Cerebellar cortex (tissue), 1 donor: ENCODE data around the gene OSBPL10.

Experiments used
- DNase-seq: peaks from one replicate; pipeline ENCODE4 v3.0.0-alpha.2; 2015; ENCODE audit warnings: low spot score

Gene OSBPL10

DNA sequence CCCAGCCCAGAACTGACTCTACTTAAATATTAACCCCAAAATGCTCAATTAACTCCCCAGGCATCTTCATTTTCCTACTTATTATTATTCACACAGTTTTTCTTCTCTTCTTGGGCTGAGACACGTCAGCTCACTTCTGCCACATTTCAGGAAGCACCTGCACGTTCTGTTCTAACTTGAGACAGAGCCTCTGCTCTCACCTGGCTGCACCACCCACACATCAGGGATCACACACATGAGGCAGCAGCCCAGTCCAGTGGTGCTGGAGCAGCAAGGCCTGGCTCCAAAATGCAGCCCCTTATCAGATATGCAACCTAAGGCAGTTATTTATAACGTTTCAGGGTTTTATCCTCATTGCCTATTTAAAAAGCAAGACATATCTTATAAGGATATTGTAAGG, 127.5 kb downstream of the OSBPL10 start:
- no peak for DNase-seq

DNA sequence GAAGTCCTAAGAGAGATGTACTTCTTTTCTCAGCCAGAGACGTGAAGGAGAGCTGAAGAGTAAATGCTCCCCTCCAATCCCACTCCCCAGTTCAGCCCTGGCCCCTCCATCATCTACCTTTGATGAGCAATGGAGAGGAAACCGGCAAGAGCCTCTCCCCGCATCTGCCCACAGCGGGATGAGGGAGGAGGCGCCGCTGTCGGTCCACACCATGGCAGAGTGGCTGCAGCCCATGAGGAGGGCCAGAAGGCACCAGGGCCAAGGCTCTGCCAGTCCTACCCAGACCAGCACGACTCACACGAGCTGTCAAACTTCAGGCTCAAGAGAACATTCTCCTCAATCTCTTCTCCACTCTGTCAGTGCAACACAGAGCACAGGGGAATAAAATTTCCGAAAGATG, 129.8 kb downstream of the OSBPL10 start:
- DNase-seq: no peak

DNA sequence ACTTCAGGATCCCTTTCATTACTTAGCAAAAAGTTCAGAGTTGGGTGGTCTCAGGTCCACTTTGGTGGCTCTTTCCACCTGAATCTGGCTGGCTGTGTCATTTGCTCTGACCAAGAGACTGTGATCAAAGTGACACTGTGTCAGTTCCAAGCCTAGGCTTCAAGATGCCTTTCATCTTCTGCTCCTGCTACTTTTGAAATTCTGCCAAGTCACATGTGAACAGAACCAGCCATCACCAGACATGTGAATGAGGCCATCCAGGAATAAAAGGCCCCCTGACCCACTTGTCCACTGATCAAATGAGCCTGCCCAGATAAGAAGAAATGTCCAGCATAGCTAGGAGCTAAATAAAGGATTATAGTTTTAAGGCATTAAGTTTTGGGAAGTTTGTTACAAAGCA, 132.2 kb downstream of the OSBPL10 start:
- no peak for DNase-seq

DNA sequence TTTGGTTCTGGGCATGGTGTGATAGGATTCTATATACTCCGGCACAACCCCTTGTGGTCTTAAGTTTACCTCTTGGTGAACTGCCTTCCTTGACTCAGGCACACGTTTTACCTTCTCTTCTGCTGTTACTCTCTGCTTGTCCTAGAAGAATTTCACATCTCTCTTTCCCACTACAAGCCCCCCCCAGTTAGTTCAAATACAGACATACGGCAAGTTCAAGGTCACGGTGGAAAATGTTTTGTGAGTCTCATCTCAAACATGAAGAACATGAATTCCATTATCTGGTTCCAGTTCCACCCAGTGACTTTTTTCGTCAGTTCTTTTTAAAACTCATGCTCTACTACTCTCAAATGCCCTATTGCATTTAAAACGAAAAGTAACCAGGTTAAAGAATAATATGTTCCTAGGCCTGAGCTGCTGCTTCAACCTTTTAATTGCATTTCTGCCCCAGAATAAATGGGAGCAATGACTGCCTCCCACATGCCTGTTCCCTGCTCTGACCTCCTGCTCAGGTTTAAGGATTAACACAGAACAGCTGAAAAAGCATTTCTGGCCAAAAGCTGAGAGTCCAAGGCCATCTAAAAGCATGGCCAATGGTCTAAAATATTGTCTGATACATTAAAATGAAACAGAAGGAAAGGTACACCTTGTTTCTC, 132.8 kb downstream of the OSBPL10 start:
- no peak for DNase-seq

DNA sequence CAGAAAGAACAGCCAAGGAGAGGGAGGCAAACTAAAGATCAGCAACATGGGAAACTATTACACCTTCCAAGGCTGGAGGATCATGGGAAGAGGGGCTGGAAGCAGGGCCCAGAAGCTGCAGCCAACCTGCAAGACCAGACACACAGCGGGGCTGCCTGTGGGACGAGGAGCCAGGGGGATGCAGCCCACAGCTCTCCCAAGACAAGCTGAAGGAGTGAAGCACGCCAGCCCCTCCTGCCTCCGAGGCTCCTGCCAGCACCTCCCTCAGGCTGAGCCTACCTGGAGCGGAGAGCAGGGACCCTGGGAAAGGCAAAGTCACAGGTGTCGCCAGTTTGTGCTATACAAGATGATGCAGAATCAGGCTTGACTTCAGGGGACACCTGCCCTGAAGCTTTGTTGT, 133.3 kb downstream of the OSBPL10 start:
- DNase-seq: no peak

DNA sequence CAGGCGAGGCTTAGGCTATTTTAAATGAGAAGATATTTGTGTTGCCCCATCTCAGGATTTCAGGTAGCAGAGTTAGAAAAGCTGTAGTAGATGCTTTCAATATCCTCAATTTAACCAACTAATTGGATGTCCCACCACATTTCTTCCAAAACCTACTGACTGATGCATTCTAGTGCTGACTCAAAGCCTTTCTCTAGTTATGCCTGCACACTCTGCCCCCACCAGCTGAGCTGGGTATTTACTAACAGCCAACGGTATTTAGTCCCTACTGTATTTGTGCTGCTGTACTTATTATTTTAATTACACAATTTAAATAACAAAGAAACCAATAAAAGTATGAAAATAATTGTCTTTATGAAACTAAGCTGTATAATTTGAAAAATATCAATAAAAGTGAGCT, 139.5 kb downstream of the OSBPL10 start:
- no peak for DNase-seq

DNA sequence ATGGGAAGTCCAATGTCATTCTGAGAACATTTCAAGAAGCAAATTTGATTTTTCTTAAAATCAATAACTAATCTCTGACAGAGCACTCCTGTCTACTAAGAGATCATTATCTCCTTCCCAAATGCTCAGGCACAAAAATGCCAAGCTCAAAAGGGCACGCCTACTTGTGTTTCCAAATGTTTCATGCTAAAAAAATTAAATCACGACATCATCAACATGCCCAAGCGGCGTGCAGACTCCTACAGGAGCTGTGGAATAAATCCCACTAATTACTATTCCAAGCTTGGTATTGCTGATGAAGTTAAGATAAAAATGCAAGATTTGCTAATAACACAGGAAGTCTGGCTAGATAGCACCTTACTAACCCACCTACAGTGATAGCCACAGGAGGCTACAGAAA, 140.8 kb downstream of the OSBPL10 start:
- no peak for DNase-seq

DNA sequence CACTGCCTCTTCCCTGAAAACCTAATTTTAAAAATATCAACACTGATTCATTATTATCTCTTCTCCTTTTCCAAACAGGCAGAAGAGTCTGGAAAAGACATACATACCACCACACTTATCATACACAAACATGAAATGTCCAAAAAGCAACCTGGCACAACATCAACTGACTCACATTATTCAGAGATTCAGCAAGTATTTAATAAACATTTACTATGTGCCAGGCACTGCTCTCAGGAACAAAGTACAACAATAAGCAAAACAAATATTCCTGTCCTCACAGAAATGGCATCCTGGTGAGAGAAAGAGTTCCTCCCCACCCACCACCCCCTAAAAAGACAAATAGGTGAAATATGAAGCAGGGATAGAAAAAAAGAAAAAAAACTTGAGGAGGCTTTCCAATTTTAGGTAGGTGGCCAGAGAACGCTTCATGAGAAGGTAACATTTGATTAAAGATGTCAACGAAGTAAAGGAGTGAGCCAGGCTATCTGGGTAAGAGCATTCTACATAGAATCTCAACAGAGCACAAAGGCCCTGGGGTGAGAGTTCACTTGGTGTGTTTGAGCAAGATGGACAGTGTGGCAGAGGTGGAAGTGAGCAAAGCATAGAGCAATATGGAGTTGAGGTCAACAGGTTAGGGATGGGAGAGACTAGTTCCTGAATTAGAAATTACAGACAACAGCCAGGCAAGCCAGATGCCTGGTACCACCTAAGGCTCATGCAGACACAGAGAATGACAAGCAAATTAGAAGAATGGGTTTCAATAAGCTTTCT, 141.7 kb downstream of the OSBPL10 start:
- DNase-seq: no peak

DNA sequence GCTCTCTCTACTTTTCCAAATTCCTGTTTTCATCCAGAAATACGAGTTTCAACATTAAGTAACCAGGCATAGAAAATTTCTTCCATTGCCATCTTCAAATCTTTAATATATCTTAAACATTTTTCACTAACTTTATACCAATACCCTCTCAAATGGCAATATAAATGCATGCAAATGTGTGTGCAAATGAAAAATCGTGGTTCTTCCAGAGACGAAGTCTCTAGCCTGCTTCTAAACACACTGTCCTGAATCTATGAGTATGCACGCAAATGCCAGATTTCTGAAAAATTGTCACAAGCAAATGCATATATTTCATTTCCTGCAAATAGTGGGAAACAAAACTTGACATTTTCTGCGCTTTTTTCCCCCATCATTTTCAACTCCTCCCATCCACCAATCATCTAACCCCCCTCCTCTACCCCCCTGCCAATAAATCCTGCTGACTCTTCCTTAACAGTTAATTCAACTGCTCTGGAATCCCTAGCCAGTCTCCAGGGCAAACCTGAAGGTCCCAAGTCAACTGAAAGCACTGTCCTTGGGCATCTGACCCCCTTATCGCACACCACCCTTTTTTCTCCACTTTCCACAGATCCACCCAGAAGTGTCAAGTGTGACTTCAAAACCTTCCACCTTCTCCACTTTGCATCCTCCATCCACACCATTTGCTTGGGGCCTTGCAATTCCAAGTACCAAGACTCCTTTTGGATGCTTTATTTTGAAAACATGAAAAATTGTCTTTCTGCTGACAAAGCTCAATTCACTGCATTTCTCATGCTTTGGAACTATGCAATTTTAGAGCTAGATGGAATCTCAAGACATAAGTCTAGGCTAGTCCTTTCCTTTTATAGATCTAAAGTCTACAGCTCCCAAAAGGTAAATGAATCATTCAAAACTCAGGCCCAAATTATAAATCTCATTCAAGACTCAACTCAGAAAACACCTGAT, 144.7 kb downstream of the OSBPL10 start:
- DNase-seq: no peak

DNA sequence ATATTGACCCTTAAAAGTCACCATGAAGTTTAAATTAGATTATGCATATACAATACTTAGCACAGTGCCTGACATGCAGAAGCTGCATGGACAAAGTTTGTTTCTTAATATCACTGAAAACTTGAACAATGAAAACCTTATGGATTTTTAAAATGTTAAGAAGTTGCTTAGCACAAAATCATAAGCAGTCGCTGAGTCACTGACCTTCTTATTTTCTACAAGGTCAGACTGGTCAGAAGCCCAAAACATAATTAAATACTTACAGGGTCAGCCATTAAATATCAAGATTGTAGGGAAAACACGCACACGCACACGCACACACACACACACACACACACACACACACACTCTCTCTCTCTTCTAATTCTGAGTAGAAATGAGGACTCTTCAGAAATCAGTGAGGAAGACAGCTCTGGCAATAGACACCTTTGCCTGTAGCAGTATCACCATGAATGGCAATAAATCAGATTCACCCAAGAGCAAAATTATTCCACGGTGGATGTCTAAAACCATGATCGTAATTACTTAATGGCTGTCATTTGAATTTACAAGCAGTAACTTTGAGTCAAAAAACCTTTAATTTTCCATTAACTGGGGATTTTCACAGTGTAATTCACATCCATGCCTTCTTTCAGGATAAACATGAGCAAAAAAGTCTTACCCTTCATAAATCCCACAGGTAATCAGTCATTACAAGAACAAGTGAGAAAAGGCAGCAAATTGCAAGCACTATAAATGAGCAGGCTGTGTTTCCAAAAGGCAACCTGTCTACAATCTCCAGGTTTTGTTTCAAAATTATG, 147.5 kb downstream of the OSBPL10 start:
- DNase-seq: no peak

DNA sequence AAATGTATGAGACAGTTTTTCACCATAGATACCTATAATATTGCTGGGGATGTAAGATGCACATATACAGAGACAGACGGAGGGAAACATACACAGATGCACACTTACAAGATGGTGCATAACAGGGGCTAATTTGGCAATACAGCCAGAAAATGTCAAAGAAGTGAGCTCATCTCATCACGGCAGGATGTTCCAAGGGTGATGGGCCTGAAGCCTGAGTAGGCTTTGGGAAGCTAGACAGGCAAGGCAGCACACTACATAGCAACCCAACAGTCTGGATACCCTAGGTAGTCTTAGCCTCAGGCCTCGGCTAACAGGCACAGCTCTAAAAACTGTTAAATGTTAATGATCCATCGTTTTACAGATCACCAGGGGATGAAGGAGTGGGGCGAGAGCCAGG, 148.5 kb downstream of the OSBPL10 start:
- DNase-seq: no peak

DNA sequence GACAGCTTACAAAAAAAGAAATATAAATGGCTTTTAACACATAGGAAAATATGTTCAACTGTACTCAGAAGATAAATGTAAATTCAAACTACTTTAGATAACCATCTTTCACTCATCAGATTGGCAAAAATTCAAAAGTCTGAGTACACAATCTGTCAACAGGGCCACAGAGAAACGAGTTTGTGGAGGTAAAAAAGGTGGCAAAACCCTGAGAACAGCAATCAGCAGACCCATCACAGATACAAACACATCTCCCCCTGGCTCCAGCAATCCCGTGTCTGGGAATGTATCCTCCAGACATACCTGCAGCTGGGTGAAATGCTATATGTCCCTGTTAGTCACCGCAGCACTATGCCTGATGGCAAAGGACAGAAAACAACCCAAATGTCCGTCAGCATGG, 149.5 kb downstream of the OSBPL10 start:
- no peak for DNase-seq

DNA sequence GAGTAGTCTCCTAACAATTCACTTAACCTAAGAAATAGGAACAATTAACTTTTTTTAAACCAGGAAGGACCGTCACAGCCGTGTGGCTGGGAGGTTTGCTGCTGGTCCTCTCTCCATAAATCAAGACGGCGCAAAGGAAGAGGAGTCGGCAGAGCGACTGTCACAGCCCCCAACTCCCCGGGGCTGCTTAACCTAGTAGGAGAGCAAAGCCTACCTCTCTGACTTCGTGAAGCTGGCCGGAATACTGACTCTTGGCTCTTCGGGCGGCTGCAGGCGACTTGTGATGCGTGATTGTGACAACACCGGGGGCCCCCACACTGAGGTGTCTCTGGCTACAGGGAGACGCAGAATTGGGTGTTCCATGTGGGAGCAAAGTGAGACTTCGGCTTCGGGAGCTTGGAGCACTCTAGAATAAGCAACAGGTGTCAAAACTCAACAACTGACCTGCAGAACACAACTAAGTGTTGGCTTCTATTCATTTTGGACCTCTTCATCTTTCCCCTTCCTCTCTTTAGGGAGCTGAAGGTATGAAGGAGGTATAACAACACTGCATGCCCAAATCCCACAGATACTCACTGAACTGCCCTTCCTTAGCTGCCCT, 151.1 kb downstream of the OSBPL10 start:
- DNase-seq: no peak

DNA sequence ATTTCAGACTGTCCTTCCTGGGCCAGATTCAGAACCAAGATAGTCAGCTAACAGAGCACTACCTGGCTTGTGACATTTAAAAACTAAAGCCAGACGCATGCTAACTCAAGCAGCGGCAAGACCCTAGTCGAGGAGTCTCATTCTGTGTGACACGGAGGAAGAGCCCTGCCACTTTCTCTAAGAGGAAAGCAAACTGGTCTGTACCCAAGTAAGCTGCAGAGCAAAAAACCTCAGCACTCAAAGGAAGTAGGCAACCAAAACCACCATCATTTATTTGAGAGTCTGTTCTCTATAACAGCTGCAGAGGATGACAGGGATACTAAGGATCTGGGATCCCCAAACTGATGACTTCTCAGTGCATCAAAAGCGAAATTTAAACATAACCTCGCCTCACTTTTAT, 152.1 kb downstream of the OSBPL10 start:
- no peak for DNase-seq

DNA sequence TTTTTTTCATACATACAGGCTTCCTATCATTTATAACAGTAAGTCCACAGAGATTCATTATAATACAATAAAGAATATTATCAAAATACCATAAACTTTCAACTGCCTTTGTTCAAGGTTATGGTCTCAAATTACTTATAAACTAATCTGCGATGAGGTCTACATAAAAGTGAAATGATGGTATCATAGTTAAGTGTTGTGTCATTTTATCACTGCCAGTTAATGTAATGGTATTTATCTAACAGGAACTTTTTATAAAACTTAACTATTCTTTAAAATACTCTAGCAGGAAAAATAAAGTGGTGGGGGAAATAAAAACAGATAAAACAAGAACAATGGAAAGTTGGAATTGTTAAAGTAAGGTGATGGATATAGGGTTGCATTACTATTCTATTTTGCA, 153.1 kb downstream of the OSBPL10 start:
- no peak for DNase-seq

DNA sequence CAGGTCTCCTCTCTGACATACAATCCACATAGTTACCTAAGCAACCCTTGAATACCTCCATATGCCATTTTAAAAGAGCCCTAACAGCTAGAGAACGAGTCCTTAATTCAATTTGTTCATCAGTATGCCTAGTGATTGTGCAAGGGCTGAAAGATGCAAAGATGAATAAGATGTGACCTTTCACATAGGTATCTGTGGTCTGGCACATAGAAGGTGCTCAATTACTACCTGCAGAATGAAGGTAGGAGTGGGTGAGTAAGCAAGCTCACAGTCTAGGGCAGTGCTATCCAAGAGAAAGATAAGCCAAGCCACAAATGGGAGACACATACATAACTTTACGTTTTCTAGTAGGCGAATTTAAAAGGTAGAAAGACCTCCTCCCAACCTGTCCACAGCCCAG, 157.9 kb downstream of the OSBPL10 start:
- DNase-seq: no peak

DNA sequence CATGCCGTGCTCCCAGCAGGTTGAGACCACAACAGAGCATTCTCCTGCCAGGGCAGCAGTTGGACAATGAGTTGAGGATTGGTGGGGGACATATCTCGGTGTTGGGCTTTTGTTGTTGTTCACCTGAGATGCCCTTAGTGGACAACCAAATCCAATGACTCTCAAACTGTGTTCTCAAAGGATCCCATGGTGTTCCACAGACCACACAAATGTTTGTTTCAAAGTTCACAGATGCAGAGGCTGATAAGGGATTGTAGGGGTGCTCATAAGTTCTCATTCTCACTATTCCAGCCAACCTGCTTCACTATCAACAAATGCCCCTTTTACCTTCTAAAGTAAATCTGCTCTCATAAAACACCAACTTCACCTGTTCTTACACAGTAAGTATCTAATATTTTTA, 159.9 kb downstream of the OSBPL10 start:
- DNase-seq: no peak

DNA sequence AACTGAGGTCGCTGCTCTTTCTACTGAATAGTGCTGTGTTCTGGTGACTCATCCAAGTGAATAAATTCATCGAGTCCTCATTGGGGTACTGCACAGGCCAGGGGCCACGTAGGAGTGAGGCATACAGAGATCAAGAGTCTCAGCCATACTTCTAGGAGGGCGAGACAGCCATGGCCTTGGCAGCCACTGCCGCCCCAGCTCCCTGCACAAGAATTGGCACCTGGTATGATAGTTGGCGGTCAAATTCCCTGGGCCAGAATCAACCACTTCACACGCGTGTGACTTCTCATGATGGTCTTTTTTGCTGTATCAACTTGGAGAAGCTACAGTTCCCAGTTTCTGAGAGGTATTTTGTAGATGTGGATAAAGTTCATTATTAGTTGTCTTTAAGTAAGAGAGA, 161.6 kb downstream of the OSBPL10 start:
- DNase-seq: no peak

DNA sequence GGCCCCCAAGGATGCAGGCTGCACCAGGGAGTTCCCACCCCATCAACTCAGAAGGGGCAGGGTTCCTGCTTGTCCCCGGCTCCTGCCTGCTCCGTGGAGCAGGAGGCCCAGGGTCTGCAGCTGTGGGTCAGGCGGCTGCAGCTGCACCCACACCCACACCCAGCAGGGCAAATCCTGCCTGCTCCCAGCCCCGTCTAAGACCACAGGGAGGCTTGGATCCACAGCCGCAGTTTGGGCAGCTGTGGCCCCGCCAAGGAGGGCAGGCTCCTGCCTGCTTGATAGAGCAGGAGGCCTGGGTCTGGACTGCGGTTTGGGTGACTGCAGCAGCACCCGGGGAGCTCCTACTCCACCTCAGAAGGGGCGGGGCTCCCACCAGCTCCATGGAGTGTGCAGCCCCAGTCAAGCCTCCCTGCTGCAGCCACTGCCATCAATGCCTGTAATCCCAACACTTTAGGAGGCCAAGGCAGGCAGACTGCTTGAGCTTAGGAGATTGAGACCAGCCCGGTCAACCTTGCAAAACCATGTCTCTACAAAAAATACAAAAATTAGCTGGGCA, 163.6 kb downstream of the OSBPL10 start:
- no peak for DNase-seq

DNA sequence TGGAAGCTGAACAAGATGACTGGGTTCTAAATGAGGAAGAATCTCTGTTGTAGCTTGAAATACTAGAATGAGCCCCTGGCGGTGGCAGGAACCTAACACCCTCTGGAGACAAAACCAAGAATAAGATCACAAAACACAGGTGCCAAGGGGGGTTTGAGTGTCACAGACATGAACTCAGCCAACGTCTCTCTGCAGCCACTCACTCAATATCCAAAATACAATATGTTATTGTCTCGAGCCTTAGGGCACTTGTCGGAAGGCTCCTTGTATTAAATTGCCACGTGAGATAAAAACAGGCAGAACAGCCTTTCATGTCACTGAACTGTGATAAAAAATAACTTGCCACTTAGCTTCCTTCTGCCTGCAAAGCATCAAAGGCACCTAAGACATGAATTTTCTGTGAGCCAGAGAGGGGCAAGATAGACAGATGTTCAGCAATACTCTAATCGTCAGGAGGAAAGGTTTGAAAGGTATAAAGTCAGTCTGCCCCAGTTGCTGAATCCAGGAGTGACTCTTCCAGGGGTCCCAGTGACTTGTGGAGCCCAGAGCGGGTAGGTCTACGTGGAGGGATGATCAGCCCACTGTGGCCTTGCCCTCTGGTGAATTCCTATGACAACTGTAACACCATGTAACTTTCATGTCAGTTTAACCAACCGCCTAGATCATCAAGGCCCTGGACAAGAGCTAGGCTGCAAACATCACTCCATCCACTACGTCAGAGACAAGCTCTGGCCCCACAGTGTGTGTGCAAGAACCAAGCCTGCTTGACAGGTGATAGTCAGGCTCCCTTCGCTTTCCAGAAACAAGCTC, 165.2 kb downstream of the OSBPL10 start:
- DNase-seq: no peak
